GM23338 (cell line): ENCODE data around the gene TMEM120B. TPM values are rescaled to one million over a fixed set of nuclear protein-coding genes. Genes with fewer than 3 reads are reported as not detected.

ENCODE experiments used
- ATAC-seq: fragments of 200-7000 bp; cut with Tn5 transposase; 3 replicates; pipeline ENCODE4 v1.9.1; 2020
- DNase-seq: peaks from one replicate; pipeline ENCODE4 v3.0.0-alpha.2; 2015; ENCODE audit warnings: low spot score
- H2AFZ ChIP-seq: fragments of 200-600 bp; sonication (generic); 2 replicates; pipeline ENCODE4 v1.8.0; 2016; ENCODE audit warnings: antibody characterized with exemption, mild to moderate bottlenecking, moderate library complexity
- H3F3A ChIP-seq: fragments of 200-600 bp; sonication (generic); replicated peaks from 2 replicates; pipeline ENCODE4 v1.8.0; 2017; ENCODE audit warnings: antibody characterized with exemption, mixed run types, low read depth
- H3K27ac ChIP-seq: fragments of 200-600 bp; sonication (generic); 2 replicates; pipeline ENCODE4 v1.6.1; 2016; ENCODE audit warnings: low read depth
- H3K27me3 ChIP-seq: fragments of 200-600 bp; sonication (generic); 2 replicates; pipeline ENCODE4 v1.8.0; 2016; ENCODE audit warnings: mild to moderate bottlenecking, mixed run types, moderate library complexity; ENCODE audit not compliant: insufficient read depth
- H3K36me3 ChIP-seq: fragments of 200-600 bp; sonication (generic); 2 replicates; pipeline ENCODE4 v1.8.0; 2016; ENCODE audit warnings: mild to moderate bottlenecking; ENCODE audit not compliant: insufficient read depth
- H3K4me1 ChIP-seq: fragments of 200-600 bp; sonication (generic); 2 replicates; pipeline ENCODE4 v1.8.0; 2016; ENCODE audit warnings: mild to moderate bottlenecking, moderate library complexity; ENCODE audit not compliant: insufficient read depth
- H3K4me2 ChIP-seq: fragments of 200-600 bp; sonication (generic); 2 replicates; pipeline ENCODE4 v1.7.1; 2017; ENCODE audit warnings: mixed run types
- H3K4me3 ChIP-seq: fragments of 200-600 bp; sonication (generic); 2 replicates; pipeline ENCODE4 v1.6.1; 2016; ENCODE audit warnings: mixed run types
- H3K79me2 ChIP-seq: fragments of 200-600 bp; sonication (generic); replicated peaks from 2 replicates; pipeline ENCODE4 v1.8.0; 2017; ENCODE audit warnings: mild to moderate bottlenecking; ENCODE audit not compliant: insufficient read depth
- H3K9me2 ChIP-seq: fragments of 200-600 bp; sonication (generic); 2 replicates; pipeline ENCODE4 v1.8.0; 2017; ENCODE audit not compliant: insufficient read depth
- H4K20me1 ChIP-seq: fragments of 200-600 bp; sonication (generic); replicated peaks from 2 replicates; pipeline ENCODE4 v1.8.0; 2017; ENCODE audit warnings: mild to moderate bottlenecking; ENCODE audit not compliant: insufficient read depth
- H3K27ac Mint-ChIP-seq: 2 replicates; pipeline ENCODE4 v1.8.0; 2020; ENCODE audit warnings: inconsistent platforms, mild to moderate bottlenecking, moderate library complexity, mixed read lengths
- H3K27me3 Mint-ChIP-seq: 3 replicates; pipeline ENCODE4 v1.8.0; 2022; ENCODE audit warnings: low read depth, mild to moderate bottlenecking, moderate library complexity, mixed read lengths, inconsistent platforms; ENCODE audit not compliant: insufficient read depth, poor library complexity
- H3K36me3 Mint-ChIP-seq: 3 replicates; pipeline ENCODE4 v1.8.0; 2021; ENCODE audit warnings: low read depth, mild to moderate bottlenecking, inconsistent platforms, moderate library complexity, mixed read lengths
- H3K4me1 Mint-ChIP-seq: 3 replicates; pipeline ENCODE4 v1.8.0; 2020; ENCODE audit warnings: mild to moderate bottlenecking, inconsistent platforms, mixed read lengths
- H3K4me3 Mint-ChIP-seq: 3 replicates; pipeline ENCODE4 v1.8.0; 2021; ENCODE audit warnings: moderate library complexity, mild to moderate bottlenecking, inconsistent platforms, mixed read lengths
- H3K9me3 Mint-ChIP-seq: 3 replicates; pipeline ENCODE4 v1.8.0; 2020; ENCODE audit warnings: moderate library complexity, mild to moderate bottlenecking, inconsistent platforms, mixed read lengths
- CREB1 ChIP-seq: fragments of 250-450 bp; sonication (Bioruptor Pico); IDR thresholded peaks from 2 replicates; pipeline ENCODE4 v1.5.0; 2020; ENCODE audit warnings: low read depth, mild to moderate bottlenecking, moderate library complexity
- ETS1 ChIP-seq: IDR thresholded peaks from 2 replicates; pipeline ENCODE4 v1.6.1; 2016; ENCODE audit warnings: antibody characterized with exemption
- EZH2 ChIP-seq: fragments of 200-600 bp; sonication (generic); IDR thresholded peaks from one replicate; pipeline ENCODE4 v1.8.0; 2017; ENCODE audit warnings: antibody characterized with exemption, mild to moderate bottlenecking, low read depth; ENCODE audit not compliant: unreplicated experiment
- EZH2phosphoT487 ChIP-seq: fragments of 200-600 bp; sonication (generic); IDR thresholded peaks from one replicate; pipeline ENCODE4 v1.8.1; 2018; ENCODE audit warnings: antibody characterized with exemption; ENCODE audit not compliant: unreplicated experiment
- JUNB ChIP-seq: IDR thresholded peaks from one replicate; pipeline ENCODE4 v1.6.1; 2016; ENCODE audit warnings: antibody characterized with exemption; ENCODE audit not compliant: unreplicated experiment
- NANOG ChIP-seq: IDR thresholded peaks from 2 replicates; pipeline ENCODE4 v1.6.1; 2016; ENCODE audit warnings: antibody characterized with exemption, borderline replicate concordance
- STAT1 ChIP-seq: IDR thresholded peaks from one replicate; pipeline ENCODE4 v1.6.1; 2016; ENCODE audit warnings: antibody characterized with exemption; ENCODE audit not compliant: unreplicated experiment
- ZNF114 ChIP-seq: fragments of 250-450 bp; sonication (Bioruptor Pico); IDR thresholded peaks from 2 replicates; pipeline ENCODE4 v1.5.0; 2020; ENCODE audit warnings: mild to moderate bottlenecking, moderate library complexity
- ZNF331 ChIP-seq: fragments of 250-450 bp; sonication (Bioruptor Pico); IDR thresholded peaks from 2 replicates; pipeline ENCODE4 v1.5.0; 2020; ENCODE audit warnings: low read depth, mild to moderate bottlenecking, moderate library complexity
- polyA plus RNA-seq: library from polyadenylated mRNA; unstranded; fragments of >200 nt; fragmentation: Nextera tagmentation; extraction: Ambion mirVana; gene quantifications from 2 replicates; pipeline ENCODE4 v1.2.1, GENCODE V29; 2016
- total RNA-seq: library from RNA; depleted of rRNA; stranded (reverse); fragments of >200 nt; shearing (Covaris generic); gene quantifications from 2 replicates; pipeline ENCODE4 v1.2.3, GENCODE V29; 2014
- TF ChIP-seq, protein P1 (sequence below): fragments of 250-450 bp; sonication (Bioruptor Pico); IDR thresholded peaks from 2 replicates; pipeline ENCODE4 v1.5.0; 2020; ENCODE audit warnings: mild to moderate bottlenecking, moderate library complexity

Gene TMEM120B
- total and polyA plus RNA-seq, 2 experiments from 2014 or later, result 15.0 to 36.0 TPM

DNA sequence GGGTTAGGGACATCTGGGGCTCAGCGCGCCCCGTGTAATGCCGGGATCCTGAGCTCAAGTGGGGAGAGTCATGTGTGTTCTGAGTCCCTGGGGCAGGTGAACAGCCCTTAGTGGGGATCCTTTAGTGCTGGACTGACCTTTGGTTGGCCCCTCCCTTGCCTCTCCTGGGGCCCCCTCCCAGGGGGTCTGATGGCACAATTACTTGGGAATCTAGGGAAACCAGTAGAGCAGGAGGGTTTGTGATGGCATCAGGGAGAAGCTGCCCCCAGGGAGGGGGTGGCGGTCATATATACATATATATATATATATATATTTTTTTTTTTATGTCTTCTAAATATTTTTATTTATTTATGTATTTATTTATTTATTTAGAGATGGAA lies 43.0 kb upstream of the TMEM120B start, which contains the start of gene MORN3:
Gene MORN3 (minus strand): TSS at position 134 of the 380 bp plus-strand sequence. CDS start 171 bp downstream, outside the sequence.
- H3K36me3 ChIP-seq, result no peaks in the 10 kb centered on the region
- no peaks in the 10 kb centered on the region for H3K9me2 ChIP-seq
- Mint-ChIP-seq H3K9me3 (no peaks in the 10 kb centered on the region), H3K36me3 (peaks cover 3% of the 10 kb centered on the region), H3K27me3 (peaks cover 15% of the 10 kb centered on the region), H3K4me3 (no peak within 1 kb of the TSS; the same call in 2 of the 3 replicates), H3K4me1 (peaks cover 22% of the 10 kb centered on the region), H3K27ac (no peak within 1 kb of the TSS)
- peaks cover 12% of the 10 kb centered on the region; the same call in 1 of the 2 replicates for H3K4me1 ChIP-seq
- H3F3A ChIP-seq, result peaks cover 10% of the 10 kb centered on the region; the same call in 1 of the 2 replicates
- H3K79me2 ChIP-seq, result 0 out of 2 replicates have a peak, but pooled peaks cover 7% of the 10 kb centered on the region
- DNase-seq (no peak), ATAC-seq (no peak)
- H3K4me2 ChIP-seq, result no peak within 1 kb of the TSS
- TF ChIP-seq EZH2phosphoT487 (no peak), ZNF114 (CRISPR knock-in tag) (no peak), EZH2 (no peak), CREB1 (CRISPR knock-in tag) (no peak), JUNB (no peak), NANOG (no peak), ETS1 (no peak), ZNF331 (CRISPR knock-in tag) (no peak), STAT1 (no peak)
- TF ChIP-seq, protein P1, sequence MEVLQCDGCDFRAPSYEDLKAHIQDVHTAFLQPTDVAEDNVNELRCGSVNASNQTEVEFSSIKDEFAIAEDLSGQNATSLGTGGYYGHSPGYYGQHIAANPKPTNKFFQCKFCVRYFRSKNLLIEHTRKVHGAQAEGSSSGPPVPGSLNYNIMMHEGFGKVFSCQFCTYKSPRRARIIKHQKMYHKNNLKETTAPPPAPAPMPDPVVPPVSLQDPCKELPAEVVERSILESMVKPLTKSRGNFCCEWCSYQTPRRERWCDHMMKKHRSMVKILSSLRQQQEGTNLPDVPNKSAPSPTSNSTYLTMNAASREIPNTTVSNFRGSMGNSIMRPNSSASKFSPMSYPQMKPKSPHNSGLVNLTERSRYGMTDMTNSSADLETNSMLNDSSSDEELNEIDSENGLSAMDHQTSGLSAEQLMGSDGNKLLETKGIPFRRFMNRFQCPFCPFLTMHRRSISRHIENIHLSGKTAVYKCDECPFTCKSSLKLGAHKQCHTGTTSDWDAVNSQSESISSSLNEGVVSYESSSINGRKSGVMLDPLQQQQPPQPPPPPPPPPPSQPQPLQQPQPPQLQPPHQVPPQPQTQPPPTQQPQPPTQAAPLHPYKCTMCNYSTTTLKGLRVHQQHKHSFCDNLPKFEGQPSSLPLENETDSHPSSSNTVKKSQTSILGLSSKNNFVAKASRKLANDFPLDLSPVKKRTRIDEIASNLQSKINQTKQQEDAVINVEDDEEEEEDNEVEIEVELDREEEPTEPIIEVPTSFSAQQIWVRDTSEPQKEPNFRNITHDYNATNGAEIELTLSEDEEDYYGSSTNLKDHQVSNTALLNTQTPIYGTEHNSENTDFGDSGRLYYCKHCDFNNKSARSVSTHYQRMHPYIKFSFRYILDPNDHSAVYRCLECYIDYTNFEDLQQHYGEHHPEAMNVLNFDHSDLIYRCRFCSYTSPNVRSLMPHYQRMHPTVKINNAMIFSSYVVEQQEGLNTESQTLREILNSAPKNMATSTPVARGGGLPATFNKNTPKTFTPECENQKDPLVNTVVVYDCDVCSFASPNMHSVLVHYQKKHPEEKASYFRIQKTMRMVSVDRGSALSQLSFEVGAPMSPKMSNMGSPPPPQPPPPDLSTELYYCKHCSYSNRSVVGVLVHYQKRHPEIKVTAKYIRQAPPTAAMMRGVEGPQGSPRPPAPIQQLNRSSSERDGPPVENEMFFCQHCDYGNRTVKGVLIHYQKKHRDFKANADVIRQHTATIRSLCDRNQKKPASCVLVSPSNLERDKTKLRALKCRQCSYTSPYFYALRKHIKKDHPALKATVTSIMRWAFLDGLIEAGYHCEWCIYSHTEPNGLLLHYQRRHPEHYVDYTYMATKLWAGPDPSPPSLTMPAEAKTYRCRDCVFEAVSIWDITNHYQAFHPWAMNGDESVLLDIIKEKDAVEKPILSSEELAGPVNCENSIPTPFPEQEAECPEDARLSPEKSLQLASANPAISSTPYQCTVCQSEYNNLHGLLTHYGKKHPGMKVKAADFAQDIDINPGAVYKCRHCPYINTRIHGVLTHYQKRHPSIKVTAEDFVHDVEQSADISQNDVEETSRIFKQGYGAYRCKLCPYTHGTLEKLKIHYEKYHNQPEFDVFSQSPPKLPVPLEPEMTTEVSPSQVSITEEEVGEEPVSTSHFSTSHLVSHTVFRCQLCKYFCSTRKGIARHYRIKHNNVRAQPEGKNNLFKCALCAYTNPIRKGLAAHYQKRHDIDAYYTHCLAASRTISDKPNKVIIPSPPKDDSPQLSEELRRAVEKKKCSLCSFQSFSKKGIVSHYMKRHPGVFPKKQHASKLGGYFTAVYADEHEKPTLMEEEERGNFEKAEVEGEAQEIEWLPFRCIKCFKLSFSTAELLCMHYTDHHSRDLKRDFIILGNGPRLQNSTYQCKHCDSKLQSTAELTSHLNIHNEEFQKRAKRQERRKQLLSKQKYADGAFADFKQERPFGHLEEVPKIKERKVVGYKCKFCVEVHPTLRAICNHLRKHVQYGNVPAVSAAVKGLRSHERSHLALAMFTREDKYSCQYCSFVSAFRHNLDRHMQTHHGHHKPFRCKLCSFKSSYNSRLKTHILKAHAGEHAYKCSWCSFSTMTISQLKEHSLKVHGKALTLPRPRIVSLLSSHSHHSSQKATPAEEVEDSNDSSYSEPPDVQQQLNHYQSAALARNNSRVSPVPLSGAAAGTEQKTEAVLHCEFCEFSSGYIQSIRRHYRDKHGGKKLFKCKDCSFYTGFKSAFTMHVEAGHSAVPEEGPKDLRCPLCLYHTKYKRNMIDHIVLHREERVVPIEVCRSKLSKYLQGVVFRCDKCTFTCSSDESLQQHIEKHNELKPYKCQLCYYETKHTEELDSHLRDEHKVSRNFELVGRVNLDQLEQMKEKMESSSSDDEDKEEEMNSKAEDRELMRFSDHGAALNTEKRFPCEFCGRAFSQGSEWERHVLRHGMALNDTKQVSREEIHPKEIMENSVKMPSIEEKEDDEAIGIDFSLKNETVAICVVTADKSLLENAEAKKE, result no peak
- H2AFZ ChIP-seq, result no peak within 1 kb of the TSS
- H3K27me3 ChIP-seq, result no peaks in the 10 kb centered on the region
- peak within 1 kb of the TSS; percentile 52; the same call in 1 of the 2 replicates for H3K27ac ChIP-seq
- H4K20me1 ChIP-seq, result no peaks in the 10 kb centered on the region
- no peak within 1 kb of the TSS for H3K4me3 ChIP-seq
